SK-N-SH (cell line): ENCODE data around the gene KRT80. TPM values are rescaled to one million over a fixed set of nuclear protein-coding genes. Genes with fewer than 3 reads are reported as not detected.

ENCODE experiments used
- CTCF ChIA-PET: fragments of 300-600, 350-600 bp; formaldehyde crosslinking; extraction: SDS; loops from one replicate; lab custom pipeline; 2021; lab: Yijun Ruan, JAX
- POLR2A ChIA-PET: fragments of 350-600 bp; sonication (Branson Sonifier 250); formaldehyde crosslinking; extraction: SDS; loops from one replicate; lab custom pipeline; 2020; ENCODE audit warnings: antibody characterized with exemption, inconsistent platforms; lab: Yijun Ruan, JAX
- DNase-seq: peaks from one replicate; pipeline ENCODE4 v3.0.0; 2012
- H2AFZ ChIP-seq: fragments of 200-600 bp; sonication (generic); 2 replicates; pipeline ENCODE4 v1.8.1; 2016; ENCODE audit warnings: antibody characterized with exemption, mild to moderate bottlenecking, low read depth
- H3F3A ChIP-seq: fragments of 200-600 bp; sonication (generic); replicated peaks from 2 replicates; pipeline ENCODE3; 2016; ENCODE audit warnings: antibody characterized with exemption, mild to moderate bottlenecking; ENCODE audit not compliant: insufficient read depth
- H3K27ac ChIP-seq, 2 experiments: fragments of 200-500 bp in 1 of 2; fragments of 200-600 bp in 1 of 2; sonication (Bioruptor generic) in 1 of 2; sonication (generic), shearing (Covaris generic) in 1 of 2; 2 replicates each; pipeline versions ENCODE4 v1.5.1 to v1.6.1; 2014 to 2016; ENCODE audit warnings: low read depth in 2 of 2, inconsistent platforms in 1 of 2, low read length in 1 of 2, mild to moderate bottlenecking in 1 of 2, mixed read lengths in 1 of 2
- H3K27me3 ChIP-seq: fragments of 200-600 bp; sonication (generic), shearing (Covaris generic); 2 replicates; pipeline ENCODE4 v1.6.1; 2016; ENCODE audit warnings: mixed run types; ENCODE audit not compliant: insufficient read depth
- H3K36me3 ChIP-seq, 2 experiments: fragments of 200-500 bp in 1 of 2; fragments of 200-600 bp in 1 of 2; sonication (Bioruptor generic) in 1 of 2; sonication (generic) in 1 of 2; replicated peaks in 1 of 2; 2 replicates each; pipeline versions ENCODE3 to v1.5.1; 2014 to 2016; ENCODE audit warnings: low read length in 1 of 2, mild to moderate bottlenecking in 1 of 2; ENCODE audit not compliant: insufficient read depth in 2 of 2, control insufficient read depth in 1 of 2
- H3K4me1 ChIP-seq, 2 experiments: fragments of 200-500 bp in 1 of 2; fragments of 200-600 bp in 1 of 2; sonication (Bioruptor generic) in 1 of 2; sonication (generic), shearing (Covaris generic) in 1 of 2; 2 replicates each; pipeline versions ENCODE4 v1.5.1 to v1.6.1; 2014 to 2016; ENCODE audit warnings: low read depth in 1 of 2, low read length in 1 of 2, mixed run types in 1 of 2; ENCODE audit not compliant: insufficient read depth in 2 of 2, control insufficient read depth in 1 of 2
- H3K4me2 ChIP-seq: fragments of 200-600 bp; sonication (generic), shearing (Covaris generic); 2 replicates; pipeline ENCODE4 v1.6.1; 2017; ENCODE audit warnings: mixed run types
- H3K4me3 ChIP-seq, 2 experiments: fragments of 200-500 bp in 1 of 2; fragments of 200-600 bp in 1 of 2; sonication (Bioruptor generic) in 1 of 2; sonication (generic), shearing (Covaris generic) in 1 of 2; 2 replicates each; pipeline versions ENCODE4 v1.5.1 to v1.8.1; 2014 to 2016; ENCODE audit warnings: low read depth in 2 of 2, inconsistent platforms in 1 of 2, low read length in 1 of 2, mild to moderate bottlenecking in 1 of 2, mixed read lengths in 1 of 2, moderate library complexity in 1 of 2
- H3K79me2 ChIP-seq: fragments of 200-600 bp; sonication (generic); 2 replicates; pipeline ENCODE4 v1.8.1; 2017; ENCODE audit warnings: mild to moderate bottlenecking; ENCODE audit not compliant: insufficient read depth
- H3K9ac ChIP-seq: fragments of 200-600 bp; sonication (generic); 2 replicates; pipeline ENCODE4 v1.6.1; 2017; ENCODE audit warnings: mixed run types
- H3K9me2 ChIP-seq: fragments of 200-600 bp; sonication (generic); 2 replicates; pipeline ENCODE4 v1.6.1; 2017; ENCODE audit warnings: mixed run types
- H3K9me3 ChIP-seq: fragments of 200-600 bp; sonication (generic); 2 replicates; pipeline ENCODE4 v1.6.1; 2017; ENCODE audit warnings: mixed run types, mild to moderate bottlenecking, moderate library complexity
- H4K20me1 ChIP-seq: fragments of 200-600 bp; sonication (generic); 2 replicates; pipeline ENCODE4 v1.6.1; 2017; ENCODE audit warnings: mild to moderate bottlenecking, mixed run types; ENCODE audit not compliant: insufficient read depth
- CHD2 ChIP-seq: fragments of 150-350 bp; IDR thresholded peaks from 2 replicates; pipeline ENCODE4 v1.6.1; 2018; ENCODE audit warnings: low read length; ENCODE audit not compliant: partially characterized antibody
- EP300 ChIP-seq, 2 experiments: IDR thresholded peaks; 2 replicates each; pipeline versions ENCODE4 v1.4.0 to v1.6.1; 2012; ENCODE audit warnings: borderline replicate concordance in 1 of 2, low read depth in 1 of 2, low read length in 1 of 2
- FOXJ3 ChIP-seq: sonication (generic); formaldehyde crosslinking; IDR thresholded peaks from 2 replicates; pipeline ENCODE4 v1.5.1; 2020; ENCODE audit warnings: mild to moderate bottlenecking, missing genetic modification reagents
- GATA2 ChIP-seq: sonication (generic); formaldehyde crosslinking; IDR thresholded peaks from 2 replicates; pipeline ENCODE4 v1.5.0; 2020; ENCODE audit warnings: mild to moderate bottlenecking, missing genetic modification reagents
- MXI1 ChIP-seq: IDR thresholded peaks from 2 replicates; pipeline ENCODE4 v1.6.1; 2012; ENCODE audit warnings: mild to moderate bottlenecking, low read depth, low read length, improper control_type of control experiment
- POLR2AphosphoS5 ChIP-seq: IDR thresholded peaks from 2 replicates; pipeline ENCODE4 v1.6.1; 2012; ENCODE audit warnings: low read depth, low read length
- RAD21 ChIP-seq: IDR thresholded peaks from 2 replicates; pipeline ENCODE4 v1.6.1; 2012; ENCODE audit warnings: mild to moderate bottlenecking, low read length
- RCOR1 ChIP-seq: fragments of 150-350 bp; IDR thresholded peaks from 2 replicates; pipeline ENCODE4 v1.6.1; 2017; ENCODE audit warnings: antibody characterized with exemption, low read length
- RFX5 ChIP-seq: IDR thresholded peaks from 2 replicates; pipeline ENCODE4 v1.6.1; 2012; ENCODE audit warnings: mild to moderate bottlenecking, improper control_type of control experiment, low read length
- SMC3 ChIP-seq: IDR thresholded peaks from 2 replicates; pipeline ENCODE4 v1.6.1; 2012; ENCODE audit warnings: low read depth, low read length, improper control_type of control experiment
- TAF1 ChIP-seq: IDR thresholded peaks from 2 replicates; pipeline ENCODE4 v1.6.1; 2012; ENCODE audit warnings: low read depth, mild to moderate bottlenecking, low read length, moderate library complexity, borderline replicate concordance
- TCF12 ChIP-seq: IDR thresholded peaks from 2 replicates; pipeline ENCODE4 v1.4.0; 2012
- TEAD4 ChIP-seq: IDR thresholded peaks from 2 replicates; pipeline ENCODE4 v1.4.0; 2012; ENCODE audit warnings: mild to moderate bottlenecking, borderline replicate concordance; ENCODE audit not compliant: insufficient read depth
- WGBS: methylation state at CpG from one replicate; pipeline ENCODE4 v1.1.6; 2017; ENCODE audit warnings: low lambda C conversion rate; 5-methylcytosine and 5-hydroxymethylcytosine counted together
- polyA plus RNA-seq, 3 experiments: library from polyadenylated mRNA; depleted of rRNA; stranded (reverse); fragments of >200 nt; gene quantifications; 2 replicates each; pipeline ENCODE4 v1.2.3, GENCODE V29; 2012
- TF ChIP-seq, protein P1 (sequence below): IDR thresholded peaks from 2 replicates; pipeline ENCODE4 v1.4.0; 2012; ENCODE audit warnings: low read depth, borderline replicate concordance

The KRT80 gene
- polyA plus RNA-seq, 1 of the 3 experiments (the other 2 are of a cell fraction), result 14.9 TPM

GRCh38 chr12:52200781-52201450, 9.1 kb upstream of the KRT80 start:
- TF ChIP-seq TAF1 (no peak), SMC3 (no peak), TCF12 (peak; percentile 41; the same call in 1 of the 2 replicates), FOXJ3 (peak; percentile 99), RCOR1 (peak; percentile 94), EP300 (IDR thresholded peaks at IDR 0.05; ENCODE audit: borderline replicate concordance in 1 of 2, low read depth in 1 of 2, low read length in 1 of 2) (peak in 1 of 2 experiments; percentile 97; a peak in 2 of 4 replicates), CHD2 (peak; percentile 85), MXI1 (peak; percentile 35; the same call in 1 of the 2 replicates), RAD21 (peak; percentile 19; the same call in 1 of the 2 replicates), RFX5 (0 out of 2 replicates have a peak, but pooled peaks have one; percentile 44), POLR2AphosphoS5 (no peak), GATA2 (CRISPR knock-in tag) (peak; percentile 99)
- TF ChIP-seq, protein P1, sequence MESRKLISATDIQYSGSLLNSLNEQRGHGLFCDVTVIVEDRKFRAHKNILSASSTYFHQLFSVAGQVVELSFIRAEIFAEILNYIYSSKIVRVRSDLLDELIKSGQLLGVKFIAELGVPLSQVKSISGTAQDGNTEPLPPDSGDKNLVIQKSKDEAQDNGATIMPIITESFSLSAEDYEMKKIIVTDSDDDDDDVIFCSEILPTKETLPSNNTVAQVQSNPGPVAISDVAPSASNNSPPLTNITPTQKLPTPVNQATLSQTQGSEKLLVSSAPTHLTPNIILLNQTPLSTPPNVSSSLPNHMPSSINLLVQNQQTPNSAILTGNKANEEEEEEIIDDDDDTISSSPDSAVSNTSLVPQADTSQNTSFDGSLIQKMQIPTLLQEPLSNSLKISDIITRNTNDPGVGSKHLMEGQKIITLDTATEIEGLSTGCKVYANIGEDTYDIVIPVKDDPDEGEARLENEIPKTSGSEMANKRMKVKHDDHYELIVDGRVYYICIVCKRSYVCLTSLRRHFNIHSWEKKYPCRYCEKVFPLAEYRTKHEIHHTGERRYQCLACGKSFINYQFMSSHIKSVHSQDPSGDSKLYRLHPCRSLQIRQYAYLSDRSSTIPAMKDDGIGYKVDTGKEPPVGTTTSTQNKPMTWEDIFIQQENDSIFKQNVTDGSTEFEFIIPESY, result no peak
- no peaks in the 10 kb centered on the region for H3K9me2 ChIP-seq
- POLR2A ChIA-PET, result interaction anchor here (0.7 to 6.7 kb wide), 13 partner anchors 9 to 1144 kb away, joined by 3 to 53 read pairs (median 5); partner anchors contain the start of gene KRT80
- WGBS, result 74% methylated on average over 11 of the region's 15 CpGs
- no peaks in the 10 kb centered on the region for H4K20me1 ChIP-seq
- H3K27me3 ChIP-seq, result no peaks in the 10 kb centered on the region
- H3K27ac ChIP-seq, result peak overlapping the region in 1 of 2 experiments; percentile 100; a peak in 2 of 4 replicates
- H3K9ac ChIP-seq, result no peak overlapping the region
- H3K4me1 ChIP-seq, result peaks cover 30 to 72% of the 10 kb centered on the region in 2 experiments
- CTCF ChIA-PET, result interaction anchor here (1.1 to 1.8 kb wide), 4 partner anchors 45 to 780 kb away, joined by 3 to 7 read pairs (median 4); no protein-coding TSS in a partner anchor
- H3K4me3 ChIP-seq, result no peak overlapping the region
- H3K4me2 ChIP-seq, result no peak overlapping the region
- peaks cover 15% of the 10 kb centered on the region for H3F3A ChIP-seq
- H2AFZ ChIP-seq, result no peak overlapping the region
- no peaks in the 10 kb centered on the region for H3K79me2 ChIP-seq
- no peaks in the 10 kb centered on the region for H3K36me3 ChIP-seq
- no peak for DNase-seq
- H3K9me3 ChIP-seq, result no peaks in the 10 kb centered on the region

DNA sequence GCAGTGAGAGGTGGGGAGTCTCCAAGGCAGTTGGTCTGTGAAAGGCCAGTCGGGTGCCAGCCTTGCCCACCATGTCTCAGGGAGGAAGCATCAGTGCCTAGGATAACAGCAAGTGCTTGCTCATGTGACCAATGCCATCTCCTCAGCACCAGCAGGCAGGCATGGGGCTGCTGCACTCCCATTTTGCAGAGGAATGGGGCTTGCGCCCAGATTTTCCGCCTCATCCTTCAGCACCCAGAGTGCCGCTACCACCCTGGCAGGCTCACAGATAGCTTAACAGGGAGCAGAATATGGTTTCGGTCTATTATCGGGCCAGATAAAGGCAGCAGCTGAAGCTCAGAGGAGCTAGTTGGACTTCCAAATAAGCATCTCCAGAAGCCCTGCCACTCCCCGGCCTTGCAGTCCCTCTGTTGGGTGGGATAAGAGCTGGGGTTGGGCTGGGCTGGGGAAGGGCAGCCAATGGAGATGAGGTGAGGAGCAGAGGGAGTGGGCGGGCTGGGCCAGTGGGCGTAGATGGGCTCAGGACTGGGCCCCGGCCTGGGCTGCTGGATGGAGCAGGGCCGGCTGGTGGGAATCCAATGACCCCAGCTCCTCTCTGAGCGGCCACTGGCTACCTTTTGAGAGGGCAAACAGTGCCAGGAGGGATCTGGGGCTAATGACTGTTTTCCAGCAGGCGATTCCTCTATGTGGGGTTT, 8.4 kb upstream of the KRT80 start:
- no peaks in the 10 kb centered on the region for H3K79me2 ChIP-seq
- H2AFZ ChIP-seq, result no peak overlapping the region
- H3K9me3 ChIP-seq, result no peaks in the 10 kb centered on the region
- no peak overlapping the region; a peak in 1 of 4 replicates for H3K4me3 ChIP-seq
- no peaks in the 10 kb centered on the region for H3K36me3 ChIP-seq
- CTCF ChIA-PET, result interaction anchor here (1.0 to 1.8 kb wide), 4 partner anchors 46 to 781 kb away, joined by 3 to 7 read pairs (median 4); no protein-coding TSS in a partner anchor
- POLR2A ChIA-PET, result interaction anchor here (0.6 to 6.7 kb wide), 14 partner anchors 9 to 791 kb away, joined by 3 to 53 read pairs (median 4); partner anchors contain the start of gene KRT80
- H3K27ac ChIP-seq, result peak overlapping the region in 1 of 2 experiments; percentile 100; a peak in 2 of 4 replicates
- WGBS, result 86% methylated on average over 12 of the region's 13 CpGs
- H4K20me1 ChIP-seq, result no peaks in the 10 kb centered on the region
- TF ChIP-seq EP300 (IDR thresholded peaks at IDR 0.05; ENCODE audit: borderline replicate concordance in 1 of 2, low read depth in 1 of 2, low read length in 1 of 2), result no peak
- TF ChIP-seq TEAD4, result no peak
- peaks cover 13% of the 10 kb centered on the region for H3F3A ChIP-seq
- H3K4me1 ChIP-seq, result peaks cover 30 to 75% of the 10 kb centered on the region in 2 experiments
- no peak overlapping the region for H3K9ac ChIP-seq
- DNase-seq, result peak; percentile 89
- H3K4me2 ChIP-seq, result no peak overlapping the region
- H3K27me3 ChIP-seq, result no peaks in the 10 kb centered on the region
- no peaks in the 10 kb centered on the region for H3K9me2 ChIP-seq
